Measurements from ENCODE around the gene FKBP1C.
"Not testable (repeated sequence)": the region's sequence is repeated elsewhere in the genome, so short reads cannot be mapped to it uniquely, and the experiment has no call there.

Gene FKBP1C

DNA sequence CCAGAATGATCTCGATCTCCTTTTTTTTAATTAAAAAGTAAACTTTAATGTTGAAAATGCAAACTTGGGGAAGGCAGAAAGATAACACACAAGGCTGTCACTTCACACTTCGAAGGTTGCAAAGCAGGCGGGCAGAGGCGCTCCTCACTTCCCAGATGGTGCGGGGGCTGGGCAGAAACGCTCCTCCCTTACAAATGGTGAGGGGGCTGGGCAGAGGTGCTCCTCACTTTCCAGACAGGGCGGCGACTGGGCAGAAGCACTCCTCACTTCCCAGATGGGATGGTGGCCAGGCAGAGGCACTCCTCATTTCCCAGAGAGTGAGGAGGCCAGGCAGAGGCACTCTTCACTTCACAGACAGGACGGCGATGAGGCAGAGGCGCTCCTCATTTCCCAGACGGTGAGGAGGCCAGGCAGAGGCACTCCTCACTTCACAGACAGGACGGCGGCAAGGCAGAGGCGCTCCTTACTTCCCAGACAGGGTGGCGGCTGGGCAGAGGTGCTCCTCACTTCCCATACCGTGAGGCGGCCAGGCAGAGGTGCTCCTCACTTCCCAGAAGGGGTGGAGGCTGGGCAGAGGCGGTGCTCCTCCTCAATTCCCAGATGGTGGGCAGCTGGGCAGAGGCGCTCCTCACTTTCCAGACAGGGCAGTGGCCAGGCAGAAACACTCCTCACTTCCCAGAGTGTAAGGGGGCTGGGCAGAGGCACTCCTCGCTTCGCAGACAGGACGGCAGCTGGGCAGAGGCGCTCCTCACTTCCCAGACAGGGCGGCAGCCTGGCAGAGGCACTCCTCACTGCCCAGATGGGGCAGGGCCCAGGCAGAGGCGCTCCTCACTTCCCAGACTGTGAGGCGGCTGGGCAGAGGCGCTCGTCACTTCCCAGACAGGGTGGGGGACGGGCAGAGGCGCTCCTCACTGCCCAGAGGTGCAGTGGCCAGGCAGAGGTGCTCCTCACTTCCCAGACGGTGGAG lies 16.9 kb downstream of the FKBP1C start:
- H3K4me3 Mint-ChIP-seq; DNase-seq; H3K9me3 Mint-ChIP-seq; H3K27me3 Mint-ChIP-seq; H3K4me1 Mint-ChIP-seq (ENCODE audit: low read depth in 2 of 2); ATAC-seq (replicated peaks); H3K36me3 Mint-ChIP-seq (ENCODE audit: insufficient read depth); H3K27ac Mint-ChIP-seq: not testable (repeated sequence)

DNA sequence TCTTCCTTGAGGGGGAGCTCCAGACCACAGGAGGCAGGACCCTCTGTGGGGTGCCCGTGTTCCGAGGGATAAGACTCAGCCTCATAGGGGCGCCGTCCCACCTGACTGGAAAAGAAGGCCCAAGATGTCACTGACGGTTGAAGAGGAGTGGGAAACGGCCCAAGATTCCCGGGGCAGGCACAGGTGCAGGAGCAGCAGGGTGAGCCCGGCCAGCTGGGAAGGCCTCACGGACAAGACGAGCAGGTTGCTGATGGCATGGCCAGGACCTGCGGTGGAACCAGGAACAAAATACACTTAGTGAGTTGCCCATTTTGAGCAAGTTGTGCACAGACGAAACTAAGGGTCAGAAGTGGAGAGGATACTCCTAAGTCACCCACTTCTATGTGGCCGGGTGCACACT lies 18.8 kb downstream of the FKBP1C start:
- H3K36me3 Mint-ChIP-seq (ENCODE audit: insufficient read depth); H3K9me3 Mint-ChIP-seq; H3K4me1 Mint-ChIP-seq (ENCODE audit: low read depth in 2 of 2); ATAC-seq (replicated peaks); H3K27me3 Mint-ChIP-seq; DNase-seq; H3K4me3 Mint-ChIP-seq; H3K27ac Mint-ChIP-seq: not testable (repeated sequence)

DNA sequence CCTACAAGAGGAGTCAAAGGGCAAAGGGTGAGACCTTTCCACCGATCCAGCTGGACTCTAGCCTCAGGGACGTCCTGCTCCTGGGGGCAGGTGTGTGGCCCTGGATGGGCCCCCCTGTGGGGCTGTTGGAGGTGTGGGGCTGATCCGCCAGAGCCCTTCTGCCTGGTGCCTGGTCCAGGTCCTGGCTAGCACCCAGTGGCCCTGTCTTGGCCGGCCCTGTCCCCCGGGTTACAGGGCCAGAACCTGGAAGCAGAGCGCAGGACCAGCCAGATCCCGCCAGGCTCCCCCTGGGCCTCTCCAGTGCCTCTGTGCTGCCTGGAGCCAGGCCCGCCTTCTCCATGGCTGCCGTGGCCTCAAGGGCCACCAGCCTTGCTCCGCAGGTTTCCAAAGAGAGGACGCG lies 19.2 kb downstream of the FKBP1C start:
- H3K9me3 Mint-ChIP-seq; ATAC-seq (replicated peaks); H3K27ac Mint-ChIP-seq; H3K36me3 Mint-ChIP-seq (ENCODE audit: insufficient read depth); H3K4me1 Mint-ChIP-seq (ENCODE audit: low read depth in 2 of 2); H3K27me3 Mint-ChIP-seq; DNase-seq; H3K4me3 Mint-ChIP-seq: not testable (repeated sequence)

DNA sequence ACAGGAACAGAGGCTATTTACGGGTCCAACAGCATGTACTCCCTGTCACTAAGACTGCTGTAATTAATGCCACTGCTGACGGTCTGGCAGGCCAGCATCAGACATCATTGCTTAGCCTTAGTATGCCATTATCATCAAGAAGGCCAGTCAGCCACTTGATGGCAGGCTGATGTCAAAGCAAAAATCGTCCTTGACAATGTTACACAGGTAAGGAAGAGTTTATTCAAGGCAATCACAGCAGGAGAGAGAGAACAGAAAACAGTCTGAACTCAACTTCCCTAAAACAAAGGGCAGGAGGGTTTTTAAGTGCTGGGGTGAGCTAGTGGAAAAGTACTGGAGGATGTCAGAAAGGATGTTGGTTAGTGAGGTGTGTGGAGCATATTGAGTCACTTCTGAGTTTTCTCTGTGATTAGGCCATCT lies 25.1 kb downstream of the FKBP1C start:
- no peak overlapping the region for H3K4me3 Mint-ChIP-seq
- peaks cover 12 to 21% of the 10 kb centered on the region in 2 donors for H3K9me3 Mint-ChIP-seq
- H3K4me1 Mint-ChIP-seq (ENCODE audit: low read depth in 2 of 2), result no peaks in the 10 kb centered on the region
- H3K27ac Mint-ChIP-seq, result no peak overlapping the region
- ATAC-seq (replicated peaks), result no peak
- H3K36me3 Mint-ChIP-seq (ENCODE audit: insufficient read depth), result no peaks in the 10 kb centered on the region
- DNase-seq, result no peak
- H3K27me3 Mint-ChIP-seq, result no peaks in the 10 kb centered on the region

DNA sequence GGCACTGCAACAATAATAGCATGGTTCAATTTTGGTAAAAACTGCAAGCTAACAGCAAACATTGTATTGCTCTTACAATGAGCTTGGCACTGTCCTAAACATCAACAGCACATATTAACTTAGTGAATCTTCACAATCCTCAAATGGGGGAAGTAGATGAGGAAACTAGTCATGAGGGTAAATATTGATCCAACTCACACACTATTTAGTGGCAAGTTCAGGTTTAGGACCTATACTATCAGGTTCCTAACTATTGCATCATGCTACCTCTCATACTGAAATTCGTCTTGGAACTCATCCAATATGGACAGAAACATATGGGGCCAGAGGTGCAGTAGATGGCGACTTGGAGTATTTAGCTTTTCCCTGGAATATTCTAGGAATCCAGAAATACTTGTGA lies 34.2 kb downstream of the FKBP1C start:
- Mint-ChIP-seq H3K27ac (no peak overlapping the region), H3K4me1 (ENCODE audit: low read depth in 2 of 2) (no peaks in the 10 kb centered on the region), H3K9me3 (peaks cover 0 to 1% of the 10 kb centered on the region in 2 donors), H3K4me3 (no peak overlapping the region), H3K36me3 (ENCODE audit: insufficient read depth) (no peaks in the 10 kb centered on the region), H3K27me3 (no peaks in the 10 kb centered on the region)
- ATAC-seq (replicated peaks), result no peak
- no peak for DNase-seq

DNA sequence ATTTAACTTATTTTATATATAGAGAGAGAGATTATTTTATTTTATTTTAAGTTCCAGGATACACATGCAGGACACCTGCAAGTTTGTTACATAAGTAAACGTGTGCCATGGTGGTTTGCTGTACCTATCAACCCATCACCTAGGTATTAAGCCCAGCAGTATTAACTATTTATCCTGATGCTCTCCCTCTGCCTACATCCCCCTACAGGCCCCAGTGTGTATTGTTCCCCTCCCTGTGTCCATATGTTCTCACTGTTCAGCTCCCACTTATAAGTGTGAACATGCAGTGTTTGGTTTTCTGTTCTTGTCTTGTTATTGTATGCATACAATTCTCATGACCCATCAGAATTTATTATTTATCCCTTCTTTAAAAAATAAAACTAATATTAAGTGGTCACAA lies 34.6 kb downstream of the FKBP1C start:
- Mint-ChIP-seq H3K4me3 (no peak overlapping the region), H3K9me3 (peaks cover 0 to 1% of the 10 kb centered on the region in 2 donors), H3K27me3 (no peaks in the 10 kb centered on the region), H3K27ac (no peak overlapping the region), H3K4me1 (ENCODE audit: low read depth in 2 of 2) (no peaks in the 10 kb centered on the region), H3K36me3 (ENCODE audit: insufficient read depth) (no peaks in the 10 kb centered on the region)
- ATAC-seq (replicated peaks), result no peak
- DNase-seq, result no peak

DNA sequence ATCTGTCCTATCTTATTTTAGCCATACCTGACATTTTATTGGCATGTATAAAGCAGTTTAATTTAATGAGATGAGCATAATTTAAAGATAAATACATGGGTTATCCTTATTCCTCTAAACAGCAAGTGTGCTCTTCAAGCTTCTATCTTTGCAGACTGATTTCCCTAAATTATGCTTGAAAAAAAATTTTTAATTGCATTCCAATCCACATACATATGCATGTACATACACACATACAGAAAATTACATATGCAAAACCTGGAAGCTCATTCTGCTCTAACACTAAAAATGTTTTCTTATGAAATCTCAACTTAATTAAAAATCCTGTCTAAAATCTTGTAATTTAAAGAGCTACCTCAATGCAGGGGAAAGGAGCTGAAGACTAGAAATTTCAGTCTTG lies 35.3 kb downstream of the FKBP1C start:
- H3K36me3 Mint-ChIP-seq (ENCODE audit: insufficient read depth), result no peaks in the 10 kb centered on the region
- H3K4me3 Mint-ChIP-seq, result no peak overlapping the region
- ATAC-seq (replicated peaks), result no peak
- H3K27ac Mint-ChIP-seq, result no peak overlapping the region
- no peaks in the 10 kb centered on the region for H3K4me1 Mint-ChIP-seq (ENCODE audit: low read depth in 2 of 2)
- DNase-seq, result no peak
- H3K27me3 Mint-ChIP-seq, result no peaks in the 10 kb centered on the region
- H3K9me3 Mint-ChIP-seq, result peaks cover 0 to 1% of the 10 kb centered on the region in 2 donors

DNA sequence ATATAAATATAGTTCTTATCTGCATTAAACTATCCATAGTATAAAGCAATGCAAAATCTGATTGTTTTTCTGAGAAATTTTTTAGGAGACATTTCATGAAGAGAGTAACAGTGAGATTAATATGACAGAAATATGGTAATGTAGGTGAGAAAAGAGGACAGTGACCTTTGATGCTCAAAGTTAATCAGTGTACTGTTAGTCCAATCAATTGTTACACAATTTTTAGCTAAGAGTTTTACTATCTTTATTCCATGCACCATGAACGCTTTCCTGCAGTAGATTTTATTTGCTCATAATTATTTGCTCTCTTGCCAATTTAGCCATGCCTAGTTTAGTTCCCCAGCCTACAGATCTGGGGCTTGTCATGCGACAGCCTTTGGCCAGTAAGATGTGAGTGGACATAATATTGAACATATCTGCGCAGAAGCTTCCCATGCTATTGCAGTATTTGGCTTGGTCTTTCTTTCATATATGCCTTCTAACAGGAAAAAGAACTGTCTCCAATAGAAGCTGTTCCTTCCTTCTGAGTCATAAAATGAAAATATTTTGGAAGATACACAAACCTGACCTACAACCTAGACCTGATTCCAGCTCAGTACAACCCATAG lies 38.7 kb downstream of the FKBP1C start:
- ATAC-seq (replicated peaks) (no peak), DNase-seq (no peak)
- H3K27ac Mint-ChIP-seq, result no peak overlapping the region
- H3K4me3 Mint-ChIP-seq, result no peak overlapping the region
- no peaks in the 10 kb centered on the region for H3K36me3 Mint-ChIP-seq (ENCODE audit: insufficient read depth)
- H3K27me3 Mint-ChIP-seq, result no peaks in the 10 kb centered on the region
- no peaks in the 10 kb centered on the region for H3K4me1 Mint-ChIP-seq (ENCODE audit: low read depth in 2 of 2)
- peaks cover 0 to 1% of the 10 kb centered on the region in 2 donors for H3K9me3 Mint-ChIP-seq

DNA sequence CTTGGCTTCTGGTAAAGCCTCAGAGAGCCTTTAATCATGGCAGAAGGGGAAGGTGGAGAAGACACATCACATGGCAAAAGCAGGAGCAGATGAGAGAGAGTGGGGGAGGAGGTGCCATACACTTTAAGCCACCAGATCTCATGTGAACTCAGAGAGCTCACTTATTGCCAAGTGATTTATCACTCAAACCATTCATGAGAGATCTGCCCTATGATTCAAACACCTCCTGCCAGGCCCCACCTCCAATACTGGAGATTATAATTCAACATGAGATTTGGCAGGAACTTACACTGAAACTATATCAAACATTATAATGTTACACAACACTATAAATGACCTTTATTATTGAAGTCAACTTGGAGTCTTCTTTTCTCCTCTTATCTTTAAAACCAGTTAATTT lies 47.9 kb downstream of the FKBP1C start:
- DNase-seq (no peak), ATAC-seq (replicated peaks) (no peak)
- no peak overlapping the region for H3K27ac Mint-ChIP-seq
- H3K36me3 Mint-ChIP-seq (ENCODE audit: insufficient read depth), result no peaks in the 10 kb centered on the region
- no peaks in the 10 kb centered on the region for H3K27me3 Mint-ChIP-seq
- H3K4me1 Mint-ChIP-seq (ENCODE audit: low read depth in 2 of 2), result no peaks in the 10 kb centered on the region
- no peak overlapping the region for H3K4me3 Mint-ChIP-seq
- H3K9me3 Mint-ChIP-seq, result peaks cover 0 to 7% of the 10 kb centered on the region in 2 donors

DNA sequence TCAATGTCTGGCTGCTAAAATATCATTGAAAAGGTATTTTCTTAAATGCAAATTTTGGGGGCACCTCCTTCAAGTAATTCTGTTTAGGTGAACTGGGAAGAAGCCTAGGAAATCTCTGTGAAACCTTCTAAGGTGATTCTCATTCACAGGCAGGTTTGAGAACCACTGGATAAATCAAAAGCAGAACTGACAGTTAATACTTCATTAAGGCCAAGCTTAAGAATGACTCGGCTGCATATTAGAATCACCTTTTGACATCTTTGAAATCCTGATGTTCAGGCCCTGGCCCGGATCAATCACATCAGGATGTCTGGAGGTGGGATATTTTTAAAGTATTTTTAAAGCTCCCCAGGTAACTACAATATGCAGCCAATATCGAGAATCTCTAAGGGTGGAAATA lies 50.6 kb downstream of the FKBP1C start:
- H3K9me3 Mint-ChIP-seq, result peaks cover 0 to 4% of the 10 kb centered on the region in 2 donors
- H3K4me3 Mint-ChIP-seq, result no peak overlapping the region
- no peak for ATAC-seq (replicated peaks)
- no peaks in the 10 kb centered on the region for H3K4me1 Mint-ChIP-seq (ENCODE audit: low read depth in 2 of 2)
- no peak for DNase-seq
- no peaks in the 10 kb centered on the region for H3K27me3 Mint-ChIP-seq
- H3K27ac Mint-ChIP-seq, result no peak overlapping the region
- H3K36me3 Mint-ChIP-seq (ENCODE audit: insufficient read depth), result no peaks in the 10 kb centered on the region

Measured in effector memory CD8-positive, alpha-beta T cell (primary cell).